Measurements from ENCODE around the gene ELANE.

GRCh38 chr19:858868-859843 is 7.1 kb downstream of the ELANE start, which contains the start of gene CFD:
- TF ChIP-seq CTCF (IDR thresholded peaks at IDR 0.05) (no peak), POLR2A (IDR thresholded peaks at IDR 0.05) (peak in 2 of 4 donors; percentile 53 to 71)

Measured in esophagus squamous epithelium (tissue), 4 donors.